Calu3 (cell line): ENCODE results near the gene DLL3. TPM values are rescaled to one million over a fixed set of nuclear protein-coding genes. Genes with fewer than 3 reads are reported as not detected.
A peak's percentile ranks its signal among the peaks of the same experiment; 100 is the strongest.

Experiments
- BruUV-seq: library from RNA; stranded (reverse); fragments of 400-500 nt; replicated peaks from 2 replicates; lab custom pipeline; 2021; lab: Mats Ljungman, UMichigan
- CTCF ChIA-PET: fragments of 300-600 bp; sonication (Branson Sonifier 250); formaldehyde crosslinking; loops from one replicate; lab custom pipeline; 2022; ENCODE audit warnings: antibody characterized with exemption; lab: Charles Lee
- DNase-seq: peaks from one replicate; pipeline ENCODE4 v3.0.0; 2022
- H3K27ac Mint-ChIP-seq: one replicate; pipeline ENCODE4 v1.8.0; 2022; ENCODE audit warnings: mixed read lengths; ENCODE audit not compliant: unreplicated experiment
- H3K27me3 Mint-ChIP-seq: one replicate; pipeline ENCODE4 v1.8.0; 2022; ENCODE audit warnings: mixed read lengths; ENCODE audit not compliant: unreplicated experiment
- H3K36me3 Mint-ChIP-seq: one replicate; pipeline ENCODE4 v1.8.0; 2022; ENCODE audit warnings: mild to moderate bottlenecking, moderate library complexity, mixed read lengths; ENCODE audit not compliant: insufficient read depth, unreplicated experiment
- H3K4me1 Mint-ChIP-seq: one replicate; pipeline ENCODE4 v1.8.0; 2022; ENCODE audit warnings: mild to moderate bottlenecking, low read depth, mixed read lengths; ENCODE audit not compliant: unreplicated experiment
- H3K4me3 Mint-ChIP-seq: one replicate; pipeline ENCODE4 v1.8.0; 2022; ENCODE audit warnings: mild to moderate bottlenecking, low read depth, moderate library complexity, mixed read lengths; ENCODE audit not compliant: unreplicated experiment
- H3K9me3 Mint-ChIP-seq: one replicate; pipeline ENCODE4 v1.8.0; 2022; ENCODE audit warnings: low read depth, mixed read lengths; ENCODE audit not compliant: unreplicated experiment
- intact Hi-C: fragments of 100-400 bp; cut with micrococcal nuclease; formaldehyde crosslinking; loops from one replicate; pipeline ENCODE4 v1.10.0; 2022; ENCODE audit not compliant: unreplicated experiment
- total RNA-seq: library from RNA; stranded (reverse); gene quantifications from 2 replicates; pipeline ENCODE4 v1.2.3, GENCODE V29; 2022
- TF ChIP-seq, protein P1 (sequence below): fragments of 200-600 bp; IDR thresholded peaks from one replicate; pipeline ENCODE4 v1.8.0; 2022; ENCODE audit warnings: antibody characterized with exemption; ENCODE audit not compliant: unreplicated experiment

DLL3 gene
- total RNA-seq, 1 experiment from 2014 or later, result 0.19 TPM

DNA sequence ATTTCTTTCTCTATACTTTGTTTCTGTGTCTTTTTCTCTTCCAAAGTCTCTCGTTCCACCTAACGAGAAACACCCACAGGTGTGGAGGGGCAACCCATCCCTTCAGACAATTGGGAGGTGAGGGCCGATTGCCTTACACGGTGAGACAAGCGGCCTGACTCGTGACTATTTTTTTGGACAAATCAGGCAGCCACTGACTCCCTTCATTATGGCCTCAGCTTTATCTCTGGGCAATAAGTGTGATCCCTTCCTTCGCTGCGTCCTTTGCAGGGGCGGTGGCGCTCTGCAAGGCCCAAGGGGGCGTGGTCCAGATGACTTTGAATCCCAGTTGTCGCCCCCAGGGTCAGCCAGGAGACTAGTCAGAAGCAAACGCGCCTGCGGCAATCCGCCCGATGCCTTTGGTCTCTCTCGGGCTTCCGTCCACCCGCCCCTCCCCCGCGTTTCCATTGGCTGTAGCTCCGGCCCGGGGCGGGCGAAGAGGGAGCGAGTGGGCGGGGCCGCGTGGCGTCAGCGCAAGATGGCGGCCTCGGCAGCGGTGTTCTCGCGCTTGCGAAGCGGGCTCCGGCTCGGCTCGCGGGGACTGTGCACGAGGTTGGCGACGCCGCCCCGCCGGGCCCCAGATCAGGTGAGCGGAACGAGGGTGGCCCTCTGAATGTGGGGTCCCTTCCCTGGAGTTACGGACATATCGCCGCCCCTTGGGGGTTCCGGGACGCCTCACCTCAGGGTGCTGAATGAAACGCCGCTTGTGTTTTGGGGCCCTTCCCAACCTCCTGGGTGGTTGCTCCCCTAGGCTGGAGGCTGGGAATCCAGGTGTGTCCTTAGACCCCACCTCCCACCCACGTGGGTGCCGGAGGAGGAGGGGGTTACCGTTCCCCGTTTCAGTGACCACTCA is 18.2 kb upstream of the DLL3 start, which contains the start of gene TIMM50:
TIMM50 (plus strand) TSS at position 502 of the 892 bp plus-strand sequence; CDS start at position 518, 16 bp downstream.
- intact Hi-C loops, result no loop called here
- TF ChIP-seq, protein P1, sequence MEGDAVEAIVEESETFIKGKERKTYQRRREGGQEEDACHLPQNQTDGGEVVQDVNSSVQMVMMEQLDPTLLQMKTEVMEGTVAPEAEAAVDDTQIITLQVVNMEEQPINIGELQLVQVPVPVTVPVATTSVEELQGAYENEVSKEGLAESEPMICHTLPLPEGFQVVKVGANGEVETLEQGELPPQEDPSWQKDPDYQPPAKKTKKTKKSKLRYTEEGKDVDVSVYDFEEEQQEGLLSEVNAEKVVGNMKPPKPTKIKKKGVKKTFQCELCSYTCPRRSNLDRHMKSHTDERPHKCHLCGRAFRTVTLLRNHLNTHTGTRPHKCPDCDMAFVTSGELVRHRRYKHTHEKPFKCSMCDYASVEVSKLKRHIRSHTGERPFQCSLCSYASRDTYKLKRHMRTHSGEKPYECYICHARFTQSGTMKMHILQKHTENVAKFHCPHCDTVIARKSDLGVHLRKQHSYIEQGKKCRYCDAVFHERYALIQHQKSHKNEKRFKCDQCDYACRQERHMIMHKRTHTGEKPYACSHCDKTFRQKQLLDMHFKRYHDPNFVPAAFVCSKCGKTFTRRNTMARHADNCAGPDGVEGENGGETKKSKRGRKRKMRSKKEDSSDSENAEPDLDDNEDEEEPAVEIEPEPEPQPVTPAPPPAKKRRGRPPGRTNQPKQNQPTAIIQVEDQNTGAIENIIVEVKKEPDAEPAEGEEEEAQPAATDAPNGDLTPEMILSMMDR, result no peak
- H3K27me3 Mint-ChIP-seq, result no peaks in the 10 kb centered on the region
- CTCF ChIA-PET, result interaction anchor here (0.6 to 1.1 kb wide), 5 partner anchors 21 to 1827 kb away, joined by 3 to 9 read pairs (median 4); partner anchors contain the start of gene EID2B
- H3K4me1 Mint-ChIP-seq, result peaks cover 26% of the 10 kb centered on the region
- H3K27ac Mint-ChIP-seq, result peak within 1 kb of the TSS; percentile 77
- BruUV-seq, result TSS peak; percentile 74
- H3K9me3 Mint-ChIP-seq, result no peaks in the 10 kb centered on the region
- peaks cover 52% of the 10 kb centered on the region for H3K36me3 Mint-ChIP-seq
- peak within 1 kb of the TSS; percentile 99 for H3K4me3 Mint-ChIP-seq
- DNase-seq, result peak; percentile 99

DNA sequence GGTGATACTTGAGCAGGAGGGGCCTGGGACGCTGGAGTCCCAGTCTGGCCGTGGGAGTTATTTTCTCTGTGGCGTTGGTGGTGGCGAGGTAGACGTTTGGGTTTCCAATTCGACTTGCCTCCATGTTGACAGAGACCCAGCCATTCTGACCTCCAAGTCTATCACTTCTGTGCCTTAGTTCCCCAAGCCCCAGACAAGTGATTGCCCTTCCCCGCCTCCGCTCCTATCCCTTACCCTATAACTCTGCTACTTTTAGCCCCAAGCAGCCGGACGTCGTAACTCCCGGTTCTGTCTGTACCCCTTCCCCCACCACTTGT is 17.6 kb upstream of the DLL3 start:
- TF ChIP-seq, protein P1, result no peak
- peaks cover 46% of the 10 kb centered on the region for H3K36me3 Mint-ChIP-seq
- no peaks in the 10 kb centered on the region for H3K27me3 Mint-ChIP-seq
- peak overlapping the region; percentile 99 for H3K4me3 Mint-ChIP-seq
- CTCF ChIA-PET, result interaction anchor here (0.6 to 0.7 kb wide), 3 partner anchors 20 to 1827 kb away, joined by 3 to 9 read pairs (median 3); no protein-coding TSS in a partner anchor
- intact Hi-C loops, result no loop called here
- TSS peak; percentile 33 for BruUV-seq
- H3K4me1 Mint-ChIP-seq, result peaks cover 26% of the 10 kb centered on the region
- H3K27ac Mint-ChIP-seq, result peak overlapping the region; percentile 77
- H3K9me3 Mint-ChIP-seq, result no peaks in the 10 kb centered on the region
- DNase-seq, result no peak

DNA sequence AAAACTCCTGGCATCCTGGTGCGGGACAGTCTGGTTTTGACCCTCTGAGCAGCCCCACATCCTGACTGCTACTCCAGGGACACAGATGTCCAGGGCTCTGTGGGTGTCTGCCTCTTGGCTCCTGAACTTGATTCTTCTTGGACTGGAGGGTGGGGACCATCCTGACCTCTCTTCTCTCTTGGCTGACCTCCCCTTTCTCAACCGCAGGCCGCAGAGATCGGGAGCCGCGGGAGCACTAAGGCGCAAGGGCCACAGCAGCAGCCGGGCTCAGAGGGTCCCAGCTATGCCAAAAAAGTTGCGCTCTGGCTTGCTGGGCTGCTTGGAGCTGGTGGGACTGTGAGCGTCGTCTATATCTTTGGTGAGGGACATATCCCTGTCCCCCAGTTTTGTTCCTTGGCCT is 17.1 kb upstream of the DLL3 start:
- no TSS peak for BruUV-seq
- Mint-ChIP-seq H3K27ac (peak overlapping the region; percentile 77), H3K4me3 (peak overlapping the region; percentile 99), H3K27me3 (no peaks in the 10 kb centered on the region), H3K9me3 (no peaks in the 10 kb centered on the region), H3K4me1 (peaks cover 26% of the 10 kb centered on the region), H3K36me3 (peaks cover 46% of the 10 kb centered on the region)
- intact Hi-C loops, result no loop called here
- DNase-seq, result no peak
- CTCF ChIA-PET, result no interaction called here
- TF ChIP-seq, protein P1, result no peak

DNA sequence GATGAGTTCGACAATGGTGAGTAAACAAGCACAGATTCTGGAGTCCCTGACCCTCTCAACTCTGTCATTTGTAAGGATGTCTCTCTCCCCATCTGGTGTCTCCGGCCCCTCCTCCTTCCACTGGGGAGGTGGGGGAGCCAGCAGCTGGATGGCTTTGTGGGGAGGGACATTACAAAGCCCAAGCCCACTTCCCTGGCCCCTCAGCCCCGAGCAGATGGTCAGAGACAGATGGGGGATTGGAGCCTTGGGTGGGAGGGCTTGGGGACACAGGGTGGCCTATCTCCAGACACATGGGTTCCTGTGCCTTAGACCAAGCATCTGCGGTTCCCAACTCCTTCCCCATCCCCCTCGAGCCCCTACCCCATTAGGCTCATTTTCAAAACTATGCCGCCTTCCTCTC is 15.6 kb upstream of the DLL3 start:
- no peak for DNase-seq
- CTCF ChIA-PET, result no interaction called here
- Mint-ChIP-seq H3K27ac (no peak overlapping the region), H3K27me3 (no peaks in the 10 kb centered on the region), H3K9me3 (no peaks in the 10 kb centered on the region), H3K36me3 (peaks cover 48% of the 10 kb centered on the region), H3K4me3 (no peak overlapping the region), H3K4me1 (peaks cover 26% of the 10 kb centered on the region)
- intact Hi-C loops, result no loop called here
- TF ChIP-seq, protein P1, result no peak
- BruUV-seq, result no TSS peak
